T-helper 1 cell (primary cell): Measurements from ENCODE around the gene IP6K1.
A peak's percentile ranks its signal among the peaks of the same experiment; 100 is the strongest.
"Not testable (repeated sequence)": the region's sequence is repeated elsewhere in the genome, so short reads cannot be mapped to it uniquely, and the experiment has no call there.

Experiments used
- DNase-seq, 5 donors: peaks; one replicate each; pipeline ENCODE4 v3.0.0-alpha.2; 2012 to 2020

IP6K1 gene

GRCh38 chr3:49761661-49762060 is 24.7 kb downstream of the IP6K1 start:
- DNase-seq, result no peak

- no peak for DNase-seq
These were observed 27.1 kb downstream of the IP6K1 start for GRCh38 chr3:49759226-49759625.

GRCh38 chr3:49757197-49757596 is 29.1 kb downstream of the IP6K1 start:
- DNase-seq, result no peak

GRCh38 chr3:49756036-49756435 is 30.3 kb downstream of the IP6K1 start:
- no peak for DNase-seq

GRCh38 chr3:49754536-49754935 is 31.8 kb downstream of the IP6K1 start:
- DNase-seq, result no peak

- no peak for DNase-seq
These were observed 34.8 kb downstream of the IP6K1 start for GRCh38 chr3:49751501-49751900.

GRCh38 chr3:49750056-49750455 is 36.3 kb downstream of the IP6K1 start:
- no peak for DNase-seq

- DNase-seq, result not testable (repeated sequence)
These were observed 37.5 kb downstream of the IP6K1 start for GRCh38 chr3:49748874-49749273.

GRCh38 chr3:49747792-49748480 is 38.4 kb downstream of the IP6K1 start:
- DNase-seq, result no peak

- no peak for DNase-seq
These were observed 40.4 kb downstream of the IP6K1 start for GRCh38 chr3:49745986-49746385.

- DNase-seq, result no peak
These were observed 45.9 kb downstream of the IP6K1 start for GRCh38 chr3:49740427-49740826.

GRCh38 chr3:49738067-49738713 is 48.2 kb downstream of the IP6K1 start:
- DNase-seq, result no peak

- DNase-seq, result no peak
These were observed 51.6 kb downstream of the IP6K1 start for GRCh38 chr3:49734752-49735151.

- DNase-seq, result no peak
These were observed 52.8 kb downstream of the IP6K1 start for GRCh38 chr3:49733551-49733950.

- DNase-seq, result no peak
These were observed 53.7 kb downstream of the IP6K1 start for GRCh38 chr3:49732597-49732996.

GRCh38 chr3:49729966-49730609 is 56.3 kb downstream of the IP6K1 start:
- DNase-seq, result no peak

GRCh38 chr3:49727924-49728361 is 58.4 kb downstream of the IP6K1 start:
- DNase-seq, result no peak

- DNase-seq, result no peak
These were observed 59.0 kb downstream of the IP6K1 start for GRCh38 chr3:49727154-49727923.

GRCh38 chr3:49725906-49726681 is 60.2 kb downstream of the IP6K1 start:
- no peak for DNase-seq

GRCh38 chr3:49724586-49724985 is 61.8 kb downstream of the IP6K1 start:
- peak; percentile 25 to 46 (median 33) for DNase-seq

GRCh38 chr3:49723628-49724551 is 62.5 kb downstream of the IP6K1 start, which contains the start of gene GMPPB:
TSS of gene GMPPB (minus strand) at chr3:49723951. CDS start at chr3:49723726, 225 bp downstream.
- DNase-seq, result peak; percentile 83 to 97 (median 88)
